C4-2B (cell line): ENCODE data around the gene RPS6KB2.
A peak's percentile ranks its signal among the peaks of the same experiment; 100 is the strongest.

Experiments
- H3K27ac ChIP-seq: fragments of 450-650 bp; 2 replicates; pipeline ENCODE4 v1.5.1; 2017
- ZFX ChIP-seq: fragments of 450-650 bp; IDR thresholded peaks from 2 replicates; pipeline ENCODE4 v1.6.1; 2017
- TF ChIP-seq, protein P1 (sequence below): fragments of 450-650 bp; conservative IDR thresholded peaks from 2 replicates; pipeline ENCODE4 v1.5.1; 2017; ENCODE audit warnings: mild to moderate bottlenecking

RPS6KB2 gene

GRCh38 chr11:67449116-67449844, 21.0 kb downstream of the RPS6KB2 start:
- no peak overlapping the region for H3K27ac ChIP-seq

DNA sequence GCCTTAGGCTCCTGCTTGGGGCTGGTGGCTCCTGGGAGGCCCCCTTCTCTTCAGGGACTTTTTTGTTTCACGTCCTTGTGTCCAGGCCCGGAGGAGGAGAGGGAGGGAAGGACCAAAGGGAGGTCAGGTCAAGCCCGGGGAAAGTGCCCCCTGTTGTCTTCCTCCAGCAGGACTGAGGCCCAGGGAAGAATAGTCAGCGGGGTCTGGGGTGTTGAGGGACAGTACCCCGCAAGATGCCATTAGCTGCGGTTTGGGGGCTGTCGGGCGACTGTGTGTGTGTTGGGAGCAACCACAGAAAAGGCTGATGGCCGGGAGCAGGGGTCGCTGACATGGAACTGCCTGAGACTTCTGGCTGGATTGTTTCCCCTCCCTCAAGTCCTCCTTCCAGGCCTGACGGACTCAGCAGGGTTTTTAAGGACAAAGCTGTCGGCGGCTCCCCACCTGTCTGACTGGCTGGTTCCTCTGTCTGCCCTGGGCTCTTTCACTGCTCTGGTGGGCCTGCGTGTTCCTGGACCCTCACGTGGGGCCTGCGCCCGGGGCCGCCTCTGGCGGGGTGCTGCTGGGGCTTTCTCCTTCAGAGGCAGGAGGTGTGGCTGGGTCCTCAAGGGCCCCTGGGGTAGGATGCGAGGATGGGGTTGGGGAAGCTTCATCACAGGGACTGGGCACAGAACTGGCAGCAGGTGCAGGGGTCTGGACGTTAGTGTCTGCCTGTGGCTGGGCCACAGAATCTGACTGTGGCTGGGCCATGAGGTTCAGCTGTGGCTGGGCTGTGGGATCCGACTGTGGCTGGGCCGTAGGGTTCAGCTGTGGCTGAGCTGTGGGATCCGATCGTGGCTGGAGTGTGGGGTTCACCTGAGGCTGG, 22.7 kb downstream of the RPS6KB2 start:
- TF ChIP-seq, protein P1, sequence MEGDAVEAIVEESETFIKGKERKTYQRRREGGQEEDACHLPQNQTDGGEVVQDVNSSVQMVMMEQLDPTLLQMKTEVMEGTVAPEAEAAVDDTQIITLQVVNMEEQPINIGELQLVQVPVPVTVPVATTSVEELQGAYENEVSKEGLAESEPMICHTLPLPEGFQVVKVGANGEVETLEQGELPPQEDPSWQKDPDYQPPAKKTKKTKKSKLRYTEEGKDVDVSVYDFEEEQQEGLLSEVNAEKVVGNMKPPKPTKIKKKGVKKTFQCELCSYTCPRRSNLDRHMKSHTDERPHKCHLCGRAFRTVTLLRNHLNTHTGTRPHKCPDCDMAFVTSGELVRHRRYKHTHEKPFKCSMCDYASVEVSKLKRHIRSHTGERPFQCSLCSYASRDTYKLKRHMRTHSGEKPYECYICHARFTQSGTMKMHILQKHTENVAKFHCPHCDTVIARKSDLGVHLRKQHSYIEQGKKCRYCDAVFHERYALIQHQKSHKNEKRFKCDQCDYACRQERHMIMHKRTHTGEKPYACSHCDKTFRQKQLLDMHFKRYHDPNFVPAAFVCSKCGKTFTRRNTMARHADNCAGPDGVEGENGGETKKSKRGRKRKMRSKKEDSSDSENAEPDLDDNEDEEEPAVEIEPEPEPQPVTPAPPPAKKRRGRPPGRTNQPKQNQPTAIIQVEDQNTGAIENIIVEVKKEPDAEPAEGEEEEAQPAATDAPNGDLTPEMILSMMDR = no peak
- TF ChIP-seq ZFX = no peak
- peak overlapping the region; percentile 61; the same call in 1 of the 2 replicates for H3K27ac ChIP-seq

More at GRCh38 chr11:67449116-67449844, 21.0 kb downstream of the RPS6KB2 start:
- TF ChIP-seq, protein P1 = no peak
- no peak for TF ChIP-seq ZFX

GRCh38 chr11:67451658-67451976, 23.3 kb downstream of the RPS6KB2 start:
- TF ChIP-seq, protein P1 = no peak
- TF ChIP-seq ZFX = no peak
- peak overlapping the region; percentile 61 for H3K27ac ChIP-seq

GRCh38 chr11:67452141-67452952, 24.1 kb downstream of the RPS6KB2 start, which contains the start of gene GPR152:
GPR152 (minus strand) TSS chr11:67452729; CDS start chr11:67452724, 5 bp downstream.
- peak within 1 kb of the TSS; percentile 61 for H3K27ac ChIP-seq
- TF ChIP-seq, protein P1 = no peak
- peak; percentile 18; the same call in 1 of the 2 replicates for TF ChIP-seq ZFX

- TF ChIP-seq, protein P1 = no peak
- no peak for TF ChIP-seq ZFX
- no peak overlapping the region for H3K27ac ChIP-seq
Measured at GRCh38 chr11:67453816-67454732, 25.8 kb downstream of the RPS6KB2 start.

GRCh38 chr11:67455054-67455453, 26.8 kb downstream of the RPS6KB2 start, which contains the start of gene CABP4:
CABP4 (plus strand) TSS chr11:67455354; CDS start chr11:67455424, 70 bp downstream.
- H3K27ac ChIP-seq = no peak within 1 kb of the TSS
- no peak for TF ChIP-seq ZFX
- TF ChIP-seq, protein P1 = no peak
